GM18517 (cell line): ENCODE data around the gene FOXD2.
"Not testable (repeated sequence)": the region's sequence is repeated elsewhere in the genome, so short reads cannot be mapped to it uniquely, and the experiment has no call there.

Source experiments
- ATAC-seq: cut with Tn5 transposase; IDR thresholded peaks from one replicate; pipeline ENCODE4 v1.9.1; 2021; ENCODE audit warnings: mild to moderate bottlenecking, moderate library complexity; ENCODE audit not compliant: unreplicated experiment

The FOXD2 gene

DNA sequence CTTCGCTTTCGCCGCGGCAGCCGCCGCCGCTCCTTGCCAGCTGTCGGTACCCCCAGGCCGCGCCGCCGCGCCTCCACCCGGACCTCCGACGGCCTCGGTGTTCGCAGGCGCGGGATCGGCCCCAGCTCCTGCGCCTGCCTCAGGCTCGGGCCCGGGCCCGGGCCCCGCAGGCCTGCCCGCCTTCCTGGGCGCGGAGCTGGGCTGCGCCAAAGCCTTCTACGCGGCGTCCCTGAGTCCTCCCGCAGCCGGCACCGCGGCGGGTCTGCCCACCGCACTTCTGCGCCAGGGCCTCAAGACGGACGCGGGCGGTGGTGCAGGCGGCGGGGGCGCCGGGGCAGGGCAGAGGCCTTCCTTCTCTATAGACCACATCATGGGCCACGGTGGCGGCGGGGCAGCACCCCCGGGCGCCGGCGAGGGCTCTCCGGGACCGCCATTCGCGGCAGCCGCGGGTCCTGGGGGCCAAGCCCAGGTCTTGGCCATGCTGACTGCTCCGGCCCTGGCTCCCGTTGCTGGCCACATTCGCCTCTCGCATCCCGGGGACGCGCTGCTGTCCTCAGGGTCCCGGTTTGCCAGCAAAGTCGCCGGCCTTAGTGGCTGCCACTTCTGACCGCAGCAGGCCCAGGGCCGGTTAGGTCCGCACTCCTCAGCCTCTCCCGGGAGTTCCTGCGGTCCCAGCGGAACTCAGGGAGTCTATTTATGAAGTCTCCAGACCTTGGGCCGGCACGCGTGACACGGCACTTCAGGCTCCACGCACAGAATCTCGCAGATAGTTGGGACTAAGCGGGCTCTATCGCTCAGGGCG lies 1.4 kb downstream of the FOXD2 start:
- ATAC-seq: no peak

DNA sequence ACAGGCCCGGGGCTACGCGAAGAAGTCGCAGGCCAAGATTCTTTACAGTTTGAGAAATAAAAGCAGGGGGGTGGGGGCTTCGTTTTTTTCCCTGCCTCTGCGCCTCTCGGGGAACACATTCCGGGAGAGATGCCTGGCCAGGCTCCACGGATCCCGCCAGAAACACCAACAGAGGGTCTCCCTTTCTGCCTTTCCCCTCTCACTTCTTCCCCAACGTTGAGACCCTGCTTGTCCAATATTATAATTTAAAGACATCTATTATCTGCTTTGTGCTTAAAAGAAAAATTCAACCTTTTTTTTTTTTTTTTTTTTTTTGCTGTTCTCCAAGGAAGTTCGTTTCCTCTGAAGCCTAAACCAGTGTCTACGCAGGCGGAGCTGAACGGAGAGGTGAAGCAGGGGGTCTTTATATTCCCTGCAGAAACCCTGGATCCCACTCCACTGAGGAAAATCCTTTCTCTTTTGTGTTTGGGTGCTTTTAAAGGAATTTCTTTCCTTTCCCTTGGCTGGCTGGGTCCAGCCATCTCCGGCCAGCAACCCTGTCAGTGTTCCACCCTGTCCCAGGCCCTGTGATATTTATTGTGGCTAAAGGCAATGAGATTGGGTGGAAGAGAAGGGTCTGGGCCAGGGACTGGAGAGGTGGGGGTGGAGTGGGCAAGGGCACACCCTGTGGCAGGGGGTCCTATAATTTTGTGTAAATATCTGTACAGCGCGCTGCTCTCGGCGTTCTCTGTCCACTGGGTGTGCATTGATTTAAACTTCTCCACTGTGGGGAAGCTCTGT lies 2.2 kb downstream of the FOXD2 start:
- no peak for ATAC-seq

DNA sequence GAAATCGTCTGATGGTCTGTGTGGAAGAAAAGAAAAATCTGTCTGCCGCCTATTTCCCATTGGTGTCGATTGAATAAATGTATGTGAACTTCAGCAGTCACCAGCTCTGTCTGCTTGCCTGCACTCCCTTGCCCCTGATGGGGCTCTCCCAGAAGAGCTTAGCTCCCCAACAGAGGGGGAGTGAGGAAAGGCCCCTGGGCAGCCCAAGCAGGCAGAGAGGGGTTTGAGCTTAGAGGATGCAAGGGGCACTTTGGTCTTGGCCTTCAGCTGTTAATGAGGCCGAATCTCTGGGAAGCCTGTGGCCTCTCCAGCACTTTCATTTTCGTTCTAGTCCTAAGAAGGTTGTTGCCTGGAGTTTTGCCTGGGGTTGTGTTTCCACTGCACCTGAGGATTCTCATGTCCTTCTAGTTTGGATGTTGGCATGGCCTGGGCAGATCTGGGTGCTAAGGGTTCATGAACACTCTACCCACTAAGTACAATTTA lies 2.8 kb downstream of the FOXD2 start:
- ATAC-seq: no peak

DNA sequence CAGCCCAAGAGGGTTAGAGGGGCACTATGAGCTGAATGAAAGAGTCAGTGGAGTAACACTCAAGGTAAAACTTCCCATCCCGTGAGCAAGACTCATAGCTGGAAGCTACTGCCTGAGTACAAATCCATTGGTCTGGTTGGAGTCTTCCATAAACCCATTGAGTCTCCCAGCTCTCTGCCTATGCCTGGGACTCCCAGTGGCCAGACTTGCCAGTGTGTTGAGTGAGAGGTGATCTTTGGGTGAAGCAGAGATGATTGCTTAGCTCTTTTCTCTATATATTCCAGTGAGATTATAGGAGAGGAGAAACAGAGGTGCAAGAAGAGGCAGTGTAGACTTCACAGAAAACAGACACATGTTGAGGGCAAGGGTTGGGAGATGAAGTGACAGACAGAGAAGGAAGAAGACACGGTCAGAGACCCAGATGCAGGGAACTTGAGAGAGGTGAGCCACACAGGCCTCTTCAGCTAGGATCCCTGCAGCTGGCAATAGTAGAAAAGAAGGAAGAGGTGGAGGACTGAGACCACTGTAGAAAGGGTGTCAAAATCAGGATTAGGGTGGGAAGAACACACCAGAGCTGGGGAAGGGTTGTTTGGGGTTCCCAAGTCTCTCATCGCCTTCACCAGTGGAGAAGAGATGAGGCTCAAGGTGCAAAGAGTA lies 3.7 kb downstream of the FOXD2 start:
- no peak for ATAC-seq

DNA sequence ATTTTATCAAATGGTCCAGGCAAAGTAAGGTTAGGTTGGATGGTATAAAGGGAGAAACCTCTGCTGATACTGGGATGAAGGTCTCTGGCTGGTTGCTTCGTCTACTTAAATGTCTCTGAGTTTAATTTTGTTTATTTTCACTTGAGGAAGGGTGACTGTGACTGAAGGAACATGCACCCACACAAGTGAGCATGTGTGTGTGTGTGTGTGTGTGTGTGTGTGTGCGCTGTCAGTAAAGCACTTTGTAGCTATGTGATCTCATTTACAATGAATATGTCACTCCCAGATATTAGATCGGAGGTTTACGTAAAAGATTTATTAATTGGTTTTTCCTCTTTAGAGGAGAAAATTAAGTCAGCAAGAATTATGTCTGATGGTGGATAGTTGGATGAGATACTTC lies 4.4 kb downstream of the FOXD2 start:
- ATAC-seq: no peak

DNA sequence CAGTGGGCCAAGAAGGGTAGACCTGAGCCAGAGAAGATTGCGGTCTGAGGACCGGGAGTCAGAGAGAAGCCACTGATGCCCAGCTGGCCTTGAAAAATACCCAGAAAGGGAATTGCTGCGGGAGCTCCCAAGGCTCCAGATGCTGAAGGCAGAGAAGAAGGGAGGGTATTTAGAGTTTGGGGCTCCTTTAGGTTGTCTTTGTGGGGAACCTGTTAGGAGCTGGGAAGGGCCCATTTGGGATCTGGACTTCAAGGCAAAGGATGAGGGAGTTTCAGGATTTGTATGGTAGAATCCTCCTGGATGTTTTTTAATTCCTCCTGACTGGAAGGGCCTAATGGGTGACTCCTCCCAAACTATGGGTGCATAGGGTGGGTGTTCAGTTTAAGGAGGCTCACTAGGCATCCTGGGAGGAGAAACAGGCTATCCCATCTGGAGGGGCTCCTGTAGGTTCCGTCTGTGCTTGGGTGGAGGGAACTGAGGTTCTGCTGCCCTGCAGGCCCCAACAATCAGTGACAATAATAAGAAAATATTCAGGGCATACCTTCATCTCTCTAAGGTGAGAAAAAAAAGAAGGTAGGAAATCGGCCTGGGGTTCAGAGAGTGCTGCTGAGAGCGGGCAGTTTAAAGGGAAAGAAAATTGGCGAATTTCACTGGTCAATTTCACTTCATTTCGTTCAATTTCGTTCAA lies 5.1 kb downstream of the FOXD2 start:
- ATAC-seq: no peak

DNA sequence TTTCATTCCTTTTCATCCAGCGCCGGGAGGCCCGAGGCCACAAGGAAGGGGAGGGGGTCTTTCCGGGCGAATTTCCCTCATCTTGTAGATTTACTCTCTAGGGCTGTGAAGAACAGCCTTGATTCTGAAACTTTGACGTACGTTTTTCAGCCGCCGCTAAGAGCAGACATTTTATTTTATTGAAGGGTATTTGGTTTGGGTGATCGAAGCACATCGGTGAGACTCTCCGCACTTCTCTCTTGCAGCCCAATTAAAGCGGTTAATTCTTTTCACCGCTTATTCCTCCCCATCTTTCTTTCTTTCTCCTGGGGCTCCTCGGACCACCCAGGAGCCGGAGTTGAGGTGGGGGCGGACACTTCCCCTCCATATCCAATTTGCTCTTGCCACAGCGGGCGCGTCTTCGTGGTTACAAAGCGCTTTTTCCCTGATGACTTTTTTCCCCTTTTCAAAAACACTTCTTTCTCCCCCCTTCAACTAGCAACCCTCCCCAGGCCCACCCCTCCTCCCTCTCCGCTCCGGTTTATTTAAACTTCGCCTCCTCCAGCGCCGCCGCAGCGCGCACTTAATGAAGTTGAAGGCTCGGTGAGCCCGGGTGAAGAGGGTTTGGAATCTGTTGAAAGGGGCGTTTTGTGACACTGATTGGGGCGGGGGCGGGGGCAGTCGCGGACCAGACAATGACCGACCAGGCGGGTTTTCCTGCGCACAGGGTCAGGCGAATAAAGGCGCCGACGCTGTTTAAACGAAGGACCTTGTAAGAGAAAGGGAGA lies 5.9 kb downstream of the FOXD2 start:
- ATAC-seq: no peak

DNA sequence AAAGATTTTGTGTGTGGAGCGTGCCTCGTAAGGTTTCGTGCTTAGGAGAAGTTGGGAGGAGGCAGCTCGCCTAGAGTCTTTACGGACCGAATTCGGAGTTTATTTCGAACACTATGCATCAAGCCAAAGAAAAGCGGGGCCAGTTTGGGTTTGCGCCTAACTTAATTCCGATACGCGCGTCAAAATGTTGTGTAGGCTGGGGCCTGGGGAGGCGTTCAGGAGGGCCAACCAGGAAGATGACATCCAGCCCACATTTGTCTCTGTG lies 6.4 kb downstream of the FOXD2 start:
- no peak for ATAC-seq

DNA sequence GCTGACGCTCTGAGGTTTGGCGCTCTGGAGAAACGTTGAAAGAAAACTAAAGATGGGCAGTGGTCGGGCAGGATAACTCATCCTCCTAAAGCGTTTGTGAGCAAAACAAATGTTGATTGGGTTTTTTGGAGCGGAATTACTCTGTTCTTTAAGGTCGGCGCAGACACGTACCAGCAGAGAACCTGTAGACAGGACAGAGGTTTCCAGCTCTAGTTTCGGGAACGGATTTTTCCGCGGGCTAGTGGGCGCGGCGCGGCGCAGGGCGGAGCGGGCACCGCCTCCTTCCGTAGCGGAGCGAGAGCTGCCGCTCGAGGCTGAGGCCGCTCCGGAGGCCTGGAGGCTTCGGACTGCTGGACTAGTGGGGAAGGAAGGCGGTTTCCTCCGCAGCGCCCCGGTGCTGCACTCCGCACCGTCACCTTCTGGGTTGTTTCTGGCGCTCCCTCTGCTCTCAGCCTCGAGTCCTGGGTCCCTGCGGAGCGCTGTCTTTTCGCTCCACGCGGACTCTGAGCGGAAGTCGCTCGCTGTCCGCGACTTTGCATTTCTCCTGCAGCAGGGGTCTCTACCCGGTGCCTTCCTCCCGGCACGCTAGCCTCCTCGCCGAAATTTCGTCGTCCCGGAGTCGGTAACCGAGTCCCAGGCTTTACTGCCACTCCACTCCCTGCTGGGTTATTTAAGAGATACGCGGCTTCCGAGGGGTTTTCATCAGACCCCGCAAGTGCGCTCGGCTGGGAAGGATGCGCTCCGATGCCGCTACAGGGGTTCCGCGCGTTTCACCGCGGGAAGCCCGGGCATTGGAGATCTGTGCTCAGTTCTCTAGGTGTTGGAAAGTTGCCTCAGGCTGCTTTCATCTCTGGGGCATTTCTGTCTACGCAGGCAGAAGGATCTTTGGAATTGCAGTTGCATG lies 7.0 kb downstream of the FOXD2 start:
- no peak for ATAC-seq

DNA sequence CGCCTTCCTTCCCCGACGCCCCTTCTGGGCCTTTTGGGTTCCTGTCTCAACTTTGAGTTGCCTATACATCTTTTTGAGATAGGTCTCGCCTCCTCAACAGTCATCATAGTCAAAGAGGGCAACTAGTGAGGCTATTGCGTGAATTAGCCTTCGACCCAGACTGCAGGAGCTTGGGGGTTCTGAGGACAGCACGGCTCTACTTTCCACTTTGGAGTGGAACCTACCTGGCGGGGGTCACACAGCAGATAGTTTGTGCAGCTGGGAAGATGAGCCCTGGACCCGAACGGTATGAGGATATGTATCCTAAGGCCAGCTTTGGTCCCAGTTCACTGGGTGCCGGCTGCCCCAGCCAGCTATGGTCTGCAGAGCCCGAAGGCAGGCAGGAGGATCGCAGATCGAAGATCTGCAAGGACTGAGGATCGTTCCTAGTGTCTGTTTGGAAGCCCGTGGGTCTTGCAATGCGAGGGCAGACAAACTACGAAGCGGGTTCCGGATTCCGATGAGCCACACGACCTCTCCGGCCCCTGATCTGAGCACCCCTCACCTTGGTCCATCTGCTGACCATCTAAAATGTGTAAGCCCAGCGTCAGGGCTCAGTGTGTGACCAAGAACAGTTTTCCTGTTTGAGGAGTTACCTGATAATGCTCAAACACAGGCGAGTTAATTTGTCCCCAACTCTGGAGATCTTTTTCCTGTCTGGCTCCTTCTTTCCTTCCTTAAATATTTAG lies 8.1 kb downstream of the FOXD2 start:
- ATAC-seq: no peak

DNA sequence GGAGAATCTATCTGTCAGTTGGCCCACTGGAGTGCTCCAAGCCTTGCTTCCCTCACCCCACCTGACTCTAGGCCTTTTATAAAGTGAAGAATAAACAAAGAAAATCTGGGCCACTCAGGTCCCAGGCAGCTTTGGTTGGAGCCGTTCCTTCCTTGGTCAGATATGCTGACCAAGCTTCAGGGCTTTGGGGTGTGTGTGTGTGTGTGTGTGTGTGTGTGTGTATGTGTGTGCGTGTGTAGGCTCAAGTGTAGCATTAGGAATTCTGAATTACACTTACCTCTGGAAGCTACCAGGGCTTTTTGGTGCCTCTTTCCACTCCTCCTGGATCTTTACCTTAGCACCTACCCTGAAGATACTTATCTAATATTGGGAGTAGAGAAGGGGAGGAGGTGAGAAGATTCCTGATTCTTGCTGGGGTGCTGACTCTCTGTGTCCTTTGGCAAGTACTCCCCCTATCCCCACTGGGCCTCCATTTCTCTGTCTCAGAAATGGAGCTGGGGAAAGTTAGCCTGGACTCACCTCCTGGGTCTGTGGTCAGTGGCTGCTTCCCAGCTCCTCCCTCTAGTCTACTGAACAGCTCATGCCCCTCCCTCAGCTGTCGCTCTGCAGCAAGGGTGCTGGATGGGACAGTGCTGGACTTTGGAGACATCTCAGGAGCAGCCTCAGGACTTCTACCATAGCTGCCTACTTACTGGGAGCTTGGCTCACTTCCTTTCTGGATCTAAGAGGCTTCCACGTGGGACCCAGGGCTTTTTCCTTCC lies 10.8 kb downstream of the FOXD2 start:
- no peak for ATAC-seq

DNA sequence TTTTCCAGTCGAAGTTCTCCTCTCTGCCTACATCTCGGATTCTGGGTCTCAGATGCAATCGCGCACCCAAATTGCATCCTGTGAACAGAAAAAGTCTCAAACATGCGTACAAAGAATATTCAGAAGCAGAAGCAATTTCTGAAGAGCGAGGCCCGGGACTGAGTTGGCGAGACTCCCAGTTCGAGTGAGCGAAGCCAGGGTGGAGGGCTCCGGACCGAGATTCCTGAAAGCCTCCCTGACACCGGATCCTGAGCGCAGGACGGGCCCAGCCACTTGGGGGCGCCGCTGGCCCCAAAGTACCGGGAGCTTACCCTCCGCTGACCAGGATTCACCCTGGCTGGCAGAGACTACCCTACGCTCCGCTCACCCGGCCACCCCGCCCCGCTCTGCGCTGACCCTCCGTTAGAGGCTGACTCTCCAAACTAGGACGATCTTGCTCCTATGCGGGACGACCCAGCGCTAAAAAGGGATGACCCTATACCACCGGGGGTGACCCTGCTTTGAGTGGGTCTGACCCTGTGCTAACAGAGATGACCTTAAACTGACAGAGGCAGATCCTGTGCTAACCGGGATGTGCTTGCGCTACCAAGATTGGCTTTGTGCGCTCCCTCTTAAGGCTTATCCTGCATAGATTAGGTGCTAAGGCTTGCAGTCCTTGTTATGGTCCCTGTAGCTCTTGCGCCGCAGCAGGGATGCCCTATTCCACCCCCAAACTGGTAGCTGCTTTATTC lies 12.1 kb downstream of the FOXD2 start:
- ATAC-seq: no peak

DNA sequence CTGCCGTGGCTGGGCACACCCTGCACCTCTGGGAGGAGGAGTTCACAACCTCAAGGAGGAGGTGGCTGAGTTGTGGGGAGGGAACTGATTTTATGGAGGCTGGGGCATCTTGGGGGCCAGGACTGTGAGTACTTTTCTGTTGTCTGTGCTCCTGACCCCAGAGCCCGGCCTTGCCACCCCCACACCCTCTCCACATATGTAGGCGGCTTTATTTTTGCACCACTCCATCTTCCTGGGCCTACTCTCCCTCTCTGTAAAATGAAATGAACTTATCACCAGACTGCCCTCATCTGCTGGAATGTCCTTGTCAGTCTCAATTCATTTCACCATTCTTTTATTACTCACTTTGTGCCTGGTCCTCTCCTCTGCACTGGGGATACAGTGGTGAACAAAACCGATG lies 12.8 kb downstream of the FOXD2 start:
- no peak for ATAC-seq

DNA sequence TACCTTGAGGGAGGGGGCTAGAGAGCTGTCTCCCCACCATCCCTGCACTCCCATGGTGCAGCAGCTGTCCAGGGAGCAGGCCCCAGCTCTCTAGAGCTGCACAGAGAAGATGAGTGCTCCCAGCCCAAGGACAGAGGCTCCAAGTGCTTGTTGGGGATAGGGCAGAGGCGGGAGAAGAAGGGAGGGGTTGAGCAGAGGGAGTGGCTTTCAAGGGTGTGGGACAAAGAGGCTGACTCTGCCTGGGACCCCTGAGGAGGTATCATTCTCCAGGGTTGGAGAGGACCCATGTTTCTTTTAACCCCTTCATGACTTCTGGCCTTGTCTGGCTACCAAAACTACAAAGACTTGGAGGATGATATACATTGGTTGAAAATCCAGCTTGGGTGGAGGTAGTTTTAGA lies 14.6 kb downstream of the FOXD2 start:
- ATAC-seq: no peak

DNA sequence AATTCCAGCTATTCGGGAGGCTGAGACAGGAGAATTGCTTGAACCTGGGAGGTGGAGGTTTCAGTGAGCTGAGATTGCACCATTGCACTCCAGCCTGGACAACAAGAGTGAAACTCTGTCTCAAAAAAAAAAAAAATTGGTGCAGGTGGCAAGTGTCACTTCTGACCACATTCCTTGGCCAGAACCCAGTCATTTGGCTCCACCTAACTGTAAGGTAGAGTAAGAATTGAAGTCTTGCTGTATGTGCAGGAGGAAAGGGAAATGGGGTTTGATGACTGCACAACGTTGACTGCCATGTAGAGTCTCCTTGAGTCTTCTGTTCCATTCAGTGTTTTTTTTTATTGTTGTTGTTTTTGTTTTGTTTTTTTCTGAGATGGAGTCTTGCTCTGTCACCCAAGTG lies 16.1 kb downstream of the FOXD2 start:
- not testable (repeated sequence) for ATAC-seq

DNA sequence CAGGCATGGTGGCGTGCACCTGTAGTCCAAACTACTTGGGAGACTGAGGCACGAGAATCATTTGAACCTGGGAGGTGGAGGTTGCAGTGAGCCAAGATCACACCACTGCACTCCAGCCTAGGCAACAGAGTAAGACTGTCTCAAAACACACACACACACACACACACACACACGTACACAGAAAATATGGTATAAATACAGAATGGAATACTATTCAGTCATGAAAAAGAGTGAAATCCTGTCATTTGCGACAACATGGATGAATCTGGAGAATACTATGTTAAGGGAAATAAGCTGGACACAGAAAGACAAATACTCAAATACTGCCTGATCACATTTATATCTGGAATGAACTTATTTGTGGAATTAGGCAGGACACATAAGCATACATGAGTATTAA lies 18.4 kb downstream of the FOXD2 start:
- no peak for ATAC-seq

DNA sequence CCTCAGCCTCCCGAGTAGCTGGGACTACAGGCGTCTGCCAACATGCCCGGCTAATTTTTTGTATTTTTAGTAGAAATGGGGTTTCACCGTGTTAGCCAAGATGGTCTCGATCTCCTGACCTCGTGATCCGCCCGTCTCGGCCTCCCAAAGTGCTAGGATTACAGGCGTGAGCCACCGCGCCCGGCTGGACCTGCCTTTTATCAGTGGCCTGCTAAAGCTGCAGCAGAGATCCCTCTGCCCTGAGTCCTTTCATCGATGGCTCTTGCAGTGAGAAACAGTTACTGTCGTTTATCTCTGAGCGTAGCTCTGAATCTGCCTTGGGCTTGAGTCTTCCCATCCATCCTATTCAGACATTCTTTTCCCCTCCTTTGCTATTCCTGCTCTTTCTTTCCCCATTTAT lies 19.7 kb downstream of the FOXD2 start:
- not testable (repeated sequence) for ATAC-seq
